Liver (tissue), 9 donors: ENCODE results near the gene ILRUN. TPM values are rescaled to one million over a fixed set of nuclear protein-coding genes. Genes with fewer than 3 reads are reported as not detected.
"Not testable (repeated sequence)": the region's sequence is repeated elsewhere in the genome, so short reads cannot be mapped to it uniquely, and the experiment has no call there.

Source experiments
- DNase-seq: peaks from one replicate; pipeline ENCODE4 v3.0.0-alpha.2; 2017; ENCODE audit warnings: low spot score
- H3K27ac ChIP-seq, 2 donors: one replicate each; pipeline ENCODE4 v1.7.0; 2013; ENCODE audit warnings: inconsistent platforms in 2 of 2, low read length in 2 of 2, control low read depth in 1 of 2, low read depth in 1 of 2, mild to moderate bottlenecking in 1 of 2
- H3K27me3 ChIP-seq, 4 donors: one replicate each; pipeline versions ENCODE4 v1.6.1 to v1.7.0; 2013; ENCODE audit warnings: low read length in 3 of 4, inconsistent platforms in 1 of 4, mild to moderate bottlenecking in 1 of 4, moderate library complexity in 1 of 4; ENCODE audit not compliant: control insufficient read depth in 4 of 4, insufficient read depth in 4 of 4
- H3K36me3 ChIP-seq, 4 donors: one replicate each; pipeline versions ENCODE4 v1.6.1 to v1.7.0; 2013; ENCODE audit warnings: low read length in 3 of 4, mild to moderate bottlenecking in 3 of 4, low read depth in 1 of 4, moderate library complexity in 1 of 4; ENCODE audit not compliant: control insufficient read depth in 4 of 4, insufficient read depth in 3 of 4
- H3K4me1 ChIP-seq, 4 donors: one replicate each; pipeline versions ENCODE4 v1.6.1 to v1.7.0; 2013; ENCODE audit warnings: low read length in 3 of 4, mild to moderate bottlenecking in 3 of 4, moderate library complexity in 1 of 4; ENCODE audit not compliant: control insufficient read depth in 4 of 4, insufficient read depth in 4 of 4
- H3K4me3 ChIP-seq, 3 donors: one replicate each; pipeline versions ENCODE4 v1.6.1 to v1.7.0; 2013; ENCODE audit warnings: low read length in 3 of 3, control low read depth in 1 of 3, low read depth in 1 of 3, mild to moderate bottlenecking in 1 of 3
- H3K9ac ChIP-seq, 2 donors: one replicate each; pipeline ENCODE4 v1.7.0; 2013; ENCODE audit warnings: low read length in 2 of 2, mild to moderate bottlenecking in 2 of 2, moderate library complexity in 2 of 2, control low read depth in 1 of 2, low read depth in 1 of 2
- H3K9me3 ChIP-seq, 4 donors: one replicate each; pipeline versions ENCODE4 v1.6.1 to v1.7.0; 2013; ENCODE audit warnings: low read length in 3 of 4; ENCODE audit not compliant: control insufficient read depth in 4 of 4
- ATF3 ChIP-seq: IDR thresholded peaks from 2 replicates; pipeline ENCODE4 v1.6.1; 2016; ENCODE audit warnings: antibody characterized with exemption
- CTCF ChIP-seq: fragments of 150-350 bp; IDR thresholded peaks from 2 replicates; pipeline ENCODE4 v1.5.1; 2017; ENCODE audit warnings: improper control_type of control experiment, low read depth, low read length; ENCODE audit not compliant: missing input control
- FOXA1 ChIP-seq: IDR thresholded peaks from 2 replicates; pipeline ENCODE4 v1.6.1; 2016; ENCODE audit warnings: antibody characterized with exemption
- FOXA2 ChIP-seq: IDR thresholded peaks from 2 replicates; pipeline ENCODE4 v1.6.1; 2016; ENCODE audit warnings: antibody characterized with exemption
- HNF4A ChIP-seq, 2 donors: conservative IDR thresholded peaks; 2 replicates each; pipeline ENCODE4 v1.6.1; 2016; ENCODE audit warnings: antibody characterized with exemption in 2 of 2, mild to moderate bottlenecking in 2 of 2
- HNF4G ChIP-seq: IDR thresholded peaks from 2 replicates; pipeline ENCODE4 v1.6.1; 2016; ENCODE audit warnings: antibody characterized with exemption
- JUND ChIP-seq, 2 donors: IDR thresholded peaks; 2 replicates each; pipeline ENCODE4 v1.6.1; 2016; ENCODE audit warnings: antibody characterized with exemption in 2 of 2
- NR2F2 ChIP-seq: IDR thresholded peaks from 2 replicates; pipeline ENCODE4 v1.6.1; 2016; ENCODE audit warnings: antibody characterized with exemption
- RAD21 ChIP-seq, 2 donors: IDR thresholded peaks; 2 replicates each; pipeline ENCODE4 v1.6.1; 2016; ENCODE audit warnings: antibody characterized with exemption in 2 of 2, mild to moderate bottlenecking in 2 of 2
- REST ChIP-seq: IDR thresholded peaks from 2 replicates; pipeline ENCODE4 v1.6.1; 2016; ENCODE audit warnings: antibody characterized with exemption, mild to moderate bottlenecking
- SP1 ChIP-seq: IDR thresholded peaks from 2 replicates; pipeline ENCODE4 v1.6.1; 2018; ENCODE audit warnings: antibody characterized with exemption, mild to moderate bottlenecking
- ZBTB33 ChIP-seq: IDR thresholded peaks from 2 replicates; pipeline ENCODE4 v1.6.1; 2016; ENCODE audit warnings: antibody characterized with exemption
- WGBS: extraction: QIAGEN DNeasy Blood & Tissue Kit; methylation state at CpG from one replicate; pipeline ENCODE4 v1.1.7; 2013; 5-methylcytosine and 5-hydroxymethylcytosine counted together
- polyA plus RNA-seq, 2 donors: library from polyadenylated mRNA; stranded (reverse) in 1 of 2; unstranded in 1 of 2; fragments of 200-250 nt in 1 of 2; fragments of >200 nt in 1 of 2; fragmentation: Nextera tagmentation in 1 of 2; extraction: Ambion mirVana in 1 of 2; gene quantifications; one replicate each; pipeline versions ENCODE4 v1.2.1 to v1.2.3, GENCODE V29; 2013 to 2015
- total RNA-seq, 2 donors: library from RNA; depleted of rRNA; stranded (reverse); fragments of >200 nt; gene quantifications; one replicate each; pipeline ENCODE4 v1.2.3, GENCODE V29; 2014
- donor health status: healthy.
- donor health status: healthy.
- donor health status: healthy.
- donor health status: healthy.
- donor health status: healthy.

The ILRUN gene
- total and polyA plus RNA-seq, 4 donors, result 20.3 to 77.3 (median 46.2) TPM

- H3K27ac ChIP-seq, result peak overlapping the region; percentile 60 to 73
- H3K9ac ChIP-seq, result peak overlapping the region in 1 of 2 donors; percentile 43
- peaks cover 8 to 72% (median 50%) of the 10 kb centered on the region in 4 donors for H3K4me1 ChIP-seq
- no peaks in the 10 kb centered on the region for H3K36me3 ChIP-seq
- TF ChIP-seq FOXA1, result no peak
- no peak for TF ChIP-seq REST
- no peak for TF ChIP-seq HNF4A (conservative IDR thresholded peaks at IDR 0.05)
- no peak for TF ChIP-seq CTCF
- no peak for TF ChIP-seq FOXA2
- TF ChIP-seq ZBTB33, result no peak
- no peak for TF ChIP-seq ATF3
- TF ChIP-seq NR2F2, result no peak
- TF ChIP-seq SP1, result no peak
- WGBS, result 80% methylated on average over 8 of the region's 8 CpGs
- no peaks in the 10 kb centered on the region for H3K27me3 ChIP-seq
- no peaks in the 10 kb centered on the region for H3K9me3 ChIP-seq
- H3K4me3 ChIP-seq, result no peak overlapping the region
- DNase-seq, result peak; percentile 56
Measured at GRCh38 chr6:34671801-34672656, 24.5 kb downstream of the ILRUN start.

GRCh38 chr6:34671367-34671766 is 25.2 kb downstream of the ILRUN start:
- Histone ChIP-seq H3K4me3 (no peak overlapping the region), H3K4me1 (peaks cover 4 to 71% (median 51%) of the 10 kb centered on the region in 4 donors), H3K27ac (peak overlapping the region; percentile 60 to 73)

GRCh38 chr6:34668799-34669198 is 27.8 kb downstream of the ILRUN start:
- not testable (repeated sequence) for H3K9me3 ChIP-seq, H3K4me3 ChIP-seq, DNase-seq, H3K36me3 ChIP-seq, H3K27me3 ChIP-seq, H3K9ac ChIP-seq
- Histone ChIP-seq H3K4me1 (peaks cover 2 to 67% (median 49%) of the 10 kb centered on the region in 4 donors), H3K27ac (peak overlapping the region in 1 of 2 donors; percentile 5)
- 99% methylated on average over 5 of the region's 5 CpGs for WGBS

More at GRCh38 chr6:34671367-34671766, 25.2 kb downstream of the ILRUN start:
- H3K9me3 ChIP-seq, result no peaks in the 10 kb centered on the region
- no peak for TF ChIP-seq RAD21 (IDR thresholded peaks at IDR 0.05)
- TF ChIP-seq HNF4G, result no peak
- no peak for TF ChIP-seq FOXA1
- TF ChIP-seq JUND (IDR thresholded peaks at IDR 0.05), result no peak
- TF ChIP-seq ZBTB33, result no peak
- TF ChIP-seq HNF4A (conservative IDR thresholded peaks at IDR 0.05), result peak; percentile 12 to 14
- no peak for TF ChIP-seq SP1
- no peaks in the 10 kb centered on the region for H3K27me3 ChIP-seq
- DNase-seq, result no peak
- no peaks in the 10 kb centered on the region for H3K36me3 ChIP-seq
- WGBS, result 75% methylated on average over 1 of the region's 1 CpG
- no peak overlapping the region for H3K9ac ChIP-seq
